Right lobe of liver (tissue), 4 donors: ENCODE data around the gene HSPB6.

Source experiments
- CTCF ChIP-seq, 4 donors: fragments of 200-600 bp in 3 of 4; fragments of 450-650 bp in 1 of 4; IDR thresholded peaks; one replicate each; pipeline versions ENCODE4 v1.5.1 to v1.8.0; 2016 to 2022; ENCODE audit warnings: antibody characterized with exemption in 4 of 4, mild to moderate bottlenecking in 2 of 4
- POLR2A ChIP-seq: fragments of 450-650 bp; IDR thresholded peaks from one replicate; pipeline ENCODE4 v1.6.1; 2017; ENCODE audit warnings: antibody characterized with exemption, mild to moderate bottlenecking
- donor health status: DM: no; HTN: no; CAD: no.
- donor health status: DM: no; HTN: no; CAD: no.
- donor health status: DM: no; HTN: yes; CAD: no.

- TF ChIP-seq POLR2A (no peak), CTCF (IDR thresholded peaks at IDR 0.05) (no peak)
Observed at GRCh38 chr19:35789978-35790944, 33.4 kb upstream of the HSPB6 start.
